WTC11 (cell line): Measurements from ENCODE around the gene RGN.

Experiments
- CREM ChIP-seq: sonication (generic); formaldehyde crosslinking; IDR thresholded peaks from 2 replicates; pipeline ENCODE4 v1.8.1; 2022; ENCODE audit warnings: mild to moderate bottlenecking, missing genetic modification reagents, moderate library complexity
- MYBL2 ChIP-seq: sonication (generic); formaldehyde crosslinking; IDR thresholded peaks from 2 replicates; pipeline ENCODE4 v1.8.1; 2023; ENCODE audit warnings: mild to moderate bottlenecking, moderate library complexity, missing genetic modification reagents
- ZNF423 ChIP-seq: fragments of 250-450 bp; sonication (Bioruptor Pico); IDR thresholded peaks from 2 replicates; pipeline ENCODE4 v2.1.2; 2022; ENCODE audit warnings: mild to moderate bottlenecking, moderate library complexity
- TF ChIP-seq, protein P1 (sequence below): sonication (generic); formaldehyde crosslinking; IDR thresholded peaks from 2 replicates; pipeline ENCODE4 v1.8.0; 2022; ENCODE audit warnings: mild to moderate bottlenecking, missing genetic modification reagents
- TF ChIP-seq, protein P2 (sequence below): sonication (generic); formaldehyde crosslinking; IDR thresholded peaks from 2 replicates; pipeline ENCODE4 v1.8.1; 2023; ENCODE audit warnings: mild to moderate bottlenecking, missing genetic modification reagents, moderate library complexity
- TF ChIP-seq, protein P3 (sequence below): fragments of 200-600 bp; IDR thresholded peaks from 2 replicates; pipeline ENCODE4 v1.8.0; 2022; ENCODE audit warnings: antibody characterized with exemption
- TF ChIP-seq, protein P4 (sequence below): sonication (generic); formaldehyde crosslinking; conservative IDR thresholded peaks from 2 replicates; pipeline ENCODE4 v1.8.1; 2023; ENCODE audit warnings: mild to moderate bottlenecking, low read depth, missing genetic modification reagents, moderate library complexity
- TF ChIP-seq, protein P5 (sequence below): fragments of 250-450 bp; sonication (Bioruptor Pico); IDR thresholded peaks from 2 replicates; pipeline ENCODE4 v2.1.2; 2022; ENCODE audit warnings: mild to moderate bottlenecking, moderate library complexity
- TF ChIP-seq, protein P6 (sequence below): sonication (generic); formaldehyde crosslinking; IDR thresholded peaks from 2 replicates; pipeline ENCODE4 v1.8.1; 2022; ENCODE audit warnings: mild to moderate bottlenecking, missing genetic modification reagents, moderate library complexity, borderline replicate concordance

GRCh38 chrX:47060708-47061107 is 17.5 kb upstream of the RGN start:
- TF ChIP-seq MYBL2 (no peak), CREM (CRISPR knock-in tag) (no peak), ZNF423 (CRISPR knock-in tag) (no peak)
- TF ChIP-seq, protein P1, sequence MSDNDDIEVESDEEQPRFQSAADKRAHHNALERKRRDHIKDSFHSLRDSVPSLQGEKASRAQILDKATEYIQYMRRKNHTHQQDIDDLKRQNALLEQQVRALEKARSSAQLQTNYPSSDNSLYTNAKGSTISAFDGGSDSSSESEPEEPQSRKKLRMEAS (CRISPR knock-in tag): no peak
- TF ChIP-seq, protein P2, sequence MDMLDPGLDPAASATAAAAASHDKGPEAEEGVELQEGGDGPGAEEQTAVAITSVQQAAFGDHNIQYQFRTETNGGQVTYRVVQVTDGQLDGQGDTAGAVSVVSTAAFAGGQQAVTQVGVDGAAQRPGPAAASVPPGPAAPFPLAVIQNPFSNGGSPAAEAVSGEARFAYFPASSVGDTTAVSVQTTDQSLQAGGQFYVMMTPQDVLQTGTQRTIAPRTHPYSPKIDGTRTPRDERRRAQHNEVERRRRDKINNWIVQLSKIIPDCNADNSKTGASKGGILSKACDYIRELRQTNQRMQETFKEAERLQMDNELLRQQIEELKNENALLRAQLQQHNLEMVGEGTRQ: no peak
- TF ChIP-seq, protein P3, sequence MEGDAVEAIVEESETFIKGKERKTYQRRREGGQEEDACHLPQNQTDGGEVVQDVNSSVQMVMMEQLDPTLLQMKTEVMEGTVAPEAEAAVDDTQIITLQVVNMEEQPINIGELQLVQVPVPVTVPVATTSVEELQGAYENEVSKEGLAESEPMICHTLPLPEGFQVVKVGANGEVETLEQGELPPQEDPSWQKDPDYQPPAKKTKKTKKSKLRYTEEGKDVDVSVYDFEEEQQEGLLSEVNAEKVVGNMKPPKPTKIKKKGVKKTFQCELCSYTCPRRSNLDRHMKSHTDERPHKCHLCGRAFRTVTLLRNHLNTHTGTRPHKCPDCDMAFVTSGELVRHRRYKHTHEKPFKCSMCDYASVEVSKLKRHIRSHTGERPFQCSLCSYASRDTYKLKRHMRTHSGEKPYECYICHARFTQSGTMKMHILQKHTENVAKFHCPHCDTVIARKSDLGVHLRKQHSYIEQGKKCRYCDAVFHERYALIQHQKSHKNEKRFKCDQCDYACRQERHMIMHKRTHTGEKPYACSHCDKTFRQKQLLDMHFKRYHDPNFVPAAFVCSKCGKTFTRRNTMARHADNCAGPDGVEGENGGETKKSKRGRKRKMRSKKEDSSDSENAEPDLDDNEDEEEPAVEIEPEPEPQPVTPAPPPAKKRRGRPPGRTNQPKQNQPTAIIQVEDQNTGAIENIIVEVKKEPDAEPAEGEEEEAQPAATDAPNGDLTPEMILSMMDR: no peak
- TF ChIP-seq, protein P4, sequence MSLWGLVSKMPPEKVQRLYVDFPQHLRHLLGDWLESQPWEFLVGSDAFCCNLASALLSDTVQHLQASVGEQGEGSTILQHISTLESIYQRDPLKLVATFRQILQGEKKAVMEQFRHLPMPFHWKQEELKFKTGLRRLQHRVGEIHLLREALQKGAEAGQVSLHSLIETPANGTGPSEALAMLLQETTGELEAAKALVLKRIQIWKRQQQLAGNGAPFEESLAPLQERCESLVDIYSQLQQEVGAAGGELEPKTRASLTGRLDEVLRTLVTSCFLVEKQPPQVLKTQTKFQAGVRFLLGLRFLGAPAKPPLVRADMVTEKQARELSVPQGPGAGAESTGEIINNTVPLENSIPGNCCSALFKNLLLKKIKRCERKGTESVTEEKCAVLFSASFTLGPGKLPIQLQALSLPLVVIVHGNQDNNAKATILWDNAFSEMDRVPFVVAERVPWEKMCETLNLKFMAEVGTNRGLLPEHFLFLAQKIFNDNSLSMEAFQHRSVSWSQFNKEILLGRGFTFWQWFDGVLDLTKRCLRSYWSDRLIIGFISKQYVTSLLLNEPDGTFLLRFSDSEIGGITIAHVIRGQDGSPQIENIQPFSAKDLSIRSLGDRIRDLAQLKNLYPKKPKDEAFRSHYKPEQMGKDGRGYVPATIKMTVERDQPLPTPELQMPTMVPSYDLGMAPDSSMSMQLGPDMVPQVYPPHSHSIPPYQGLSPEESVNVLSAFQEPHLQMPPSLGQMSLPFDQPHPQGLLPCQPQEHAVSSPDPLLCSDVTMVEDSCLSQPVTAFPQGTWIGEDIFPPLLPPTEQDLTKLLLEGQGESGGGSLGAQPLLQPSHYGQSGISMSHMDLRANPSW (CRISPR knock-in tag): no peak
- TF ChIP-seq, protein P5, sequence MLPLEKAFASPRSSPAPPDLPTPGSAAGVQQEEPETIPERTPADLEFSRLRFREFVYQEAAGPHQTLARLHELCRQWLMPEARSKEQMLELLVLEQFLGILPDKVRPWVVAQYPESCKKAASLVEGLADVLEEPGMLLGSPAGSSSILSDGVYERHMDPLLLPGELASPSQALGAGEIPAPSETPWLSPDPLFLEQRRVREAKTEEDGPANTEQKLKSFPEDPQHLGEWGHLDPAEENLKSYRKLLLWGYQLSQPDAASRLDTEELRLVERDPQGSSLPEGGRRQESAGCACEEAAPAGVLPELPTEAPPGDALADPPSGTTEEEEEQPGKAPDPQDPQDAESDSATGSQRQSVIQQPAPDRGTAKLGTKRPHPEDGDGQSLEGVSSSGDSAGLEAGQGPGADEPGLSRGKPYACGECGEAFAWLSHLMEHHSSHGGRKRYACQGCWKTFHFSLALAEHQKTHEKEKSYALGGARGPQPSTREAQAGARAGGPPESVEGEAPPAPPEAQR (CRISPR knock-in tag): no peak
- TF ChIP-seq, protein P6, sequence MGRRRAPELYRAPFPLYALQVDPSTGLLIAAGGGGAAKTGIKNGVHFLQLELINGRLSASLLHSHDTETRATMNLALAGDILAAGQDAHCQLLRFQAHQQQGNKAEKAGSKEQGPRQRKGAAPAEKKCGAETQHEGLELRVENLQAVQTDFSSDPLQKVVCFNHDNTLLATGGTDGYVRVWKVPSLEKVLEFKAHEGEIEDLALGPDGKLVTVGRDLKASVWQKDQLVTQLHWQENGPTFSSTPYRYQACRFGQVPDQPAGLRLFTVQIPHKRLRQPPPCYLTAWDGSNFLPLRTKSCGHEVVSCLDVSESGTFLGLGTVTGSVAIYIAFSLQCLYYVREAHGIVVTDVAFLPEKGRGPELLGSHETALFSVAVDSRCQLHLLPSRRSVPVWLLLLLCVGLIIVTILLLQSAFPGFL: no peak
